ENCODE measurements around the gene LMX1A. TPM values are rescaled to one million over a fixed set of nuclear protein-coding genes. Genes with fewer than 3 reads are reported as not detected.

The LMX1A gene
- total RNA-seq, 2 experiments from 2014 or later, result not detected

GRCh38 chr1:165279882-165280281 lies 76.6 kb downstream of the LMX1A start:
- Mint-ChIP-seq H3K36me3 (ENCODE audit: low read depth) (no peaks in the 10 kb centered on the region), H3K4me1 (ENCODE audit: low read depth) (no peaks in the 10 kb centered on the region), H3K9me3 (no peaks in the 10 kb centered on the region), H3K27me3 (peaks cover 33% of the 10 kb centered on the region), H3K27ac (no peak overlapping the region), H3K4me3 (no peak overlapping the region)
- DNase-seq, result no peak
- Histone ChIP-seq H3K36me3 (ENCODE audit: insufficient read depth, low read length) (no peaks in the 10 kb centered on the region), H3K4me3 (ENCODE audit: low read length) (no peak overlapping the region), H3K4me1 (ENCODE audit: insufficient read depth, low read length) (no peaks in the 10 kb centered on the region), H3K27ac (ENCODE audit: low read depth in 1 of 2, low read length in 2 of 2) (no peak overlapping the region), H3K9me3 (ENCODE audit: control insufficient read depth in 1 of 2, insufficient read depth in 1 of 2, low read length in 2 of 2) (no peaks in the 10 kb centered on the region), H3K27me3 (ENCODE audit: control insufficient read depth in 1 of 2, insufficient read depth in 2 of 2, low read length in 2 of 2) (peaks cover 7 to 16% of the 10 kb centered on the region in 2 experiments)
- CTCF ChIA-PET, result no interaction called here
- intact Hi-C loops (cut with DNase I, micrococcal nuclease), result no loop called here
- ATAC-seq (ENCODE audit: poor library complexity), result no peak
- POLR2A ChIA-PET, result no interaction called here
- TF ChIP-seq CTCF (IDR thresholded peaks at IDR 0.05), result no peak

- ChIA-PET POLR2A (no interaction called here), CTCF (no interaction called here)
- Mint-ChIP-seq H3K9me3 (no peaks in the 10 kb centered on the region), H3K4me1 (ENCODE audit: low read depth) (no peaks in the 10 kb centered on the region), H3K27me3 (peaks cover 25% of the 10 kb centered on the region), H3K27ac (no peak overlapping the region), H3K36me3 (ENCODE audit: low read depth) (no peaks in the 10 kb centered on the region), H3K4me3 (no peak overlapping the region)
- DNase-seq, result no peak
- Histone ChIP-seq H3K27me3 (ENCODE audit: control insufficient read depth in 1 of 2, insufficient read depth in 2 of 2, low read length in 2 of 2) (peaks cover 0 to 4% of the 10 kb centered on the region in 2 experiments), H3K36me3 (ENCODE audit: insufficient read depth, low read length) (no peaks in the 10 kb centered on the region), H3K4me3 (ENCODE audit: low read length) (no peak overlapping the region), H3K27ac (ENCODE audit: low read depth in 1 of 2, low read length in 2 of 2) (no peak overlapping the region), H3K4me1 (ENCODE audit: insufficient read depth, low read length) (no peaks in the 10 kb centered on the region), H3K9me3 (ENCODE audit: control insufficient read depth in 1 of 2, insufficient read depth in 1 of 2, low read length in 2 of 2) (no peaks in the 10 kb centered on the region)
- TF ChIP-seq CTCF (IDR thresholded peaks at IDR 0.05), result no peak
- intact Hi-C loops (cut with DNase I, micrococcal nuclease), result no loop called here
- ATAC-seq (ENCODE audit: poor library complexity), result no peak
These were observed 80.2 kb downstream of the LMX1A start for GRCh38 chr1:165276314-165276713.

- Histone ChIP-seq H3K27ac (ENCODE audit: low read depth in 1 of 2, low read length in 2 of 2) (no peak overlapping the region), H3K36me3 (ENCODE audit: insufficient read depth, low read length) (no peaks in the 10 kb centered on the region), H3K9me3 (ENCODE audit: control insufficient read depth in 1 of 2, insufficient read depth in 1 of 2, low read length in 2 of 2) (no peaks in the 10 kb centered on the region), H3K27me3 (ENCODE audit: control insufficient read depth in 1 of 2, insufficient read depth in 2 of 2, low read length in 2 of 2) (no peaks in the 10 kb centered on the region), H3K4me1 (ENCODE audit: insufficient read depth, low read length) (no peaks in the 10 kb centered on the region), H3K4me3 (ENCODE audit: low read length) (no peak overlapping the region)
- no peak for TF ChIP-seq CTCF (IDR thresholded peaks at IDR 0.05)
- Mint-ChIP-seq H3K9me3 (no peaks in the 10 kb centered on the region), H3K27me3 (no peaks in the 10 kb centered on the region), H3K4me3 (no peak overlapping the region), H3K27ac (no peak overlapping the region), H3K4me1 (ENCODE audit: low read depth) (no peaks in the 10 kb centered on the region), H3K36me3 (ENCODE audit: low read depth) (no peaks in the 10 kb centered on the region)
- no peak for DNase-seq
- ChIA-PET CTCF (interaction anchor here (0.6 kb wide), 1 partner anchor 800 kb away, joined by 5 read pairs; no protein-coding TSS in a partner anchor), POLR2A (no interaction called here)
- intact Hi-C loops (cut with DNase I, micrococcal nuclease), result no loop called here
- no peak for ATAC-seq (ENCODE audit: poor library complexity)
These were observed 91.2 kb downstream of the LMX1A start for GRCh38 chr1:165265196-165265838.
